Measurements from ENCODE around the gene F12.

DNA sequence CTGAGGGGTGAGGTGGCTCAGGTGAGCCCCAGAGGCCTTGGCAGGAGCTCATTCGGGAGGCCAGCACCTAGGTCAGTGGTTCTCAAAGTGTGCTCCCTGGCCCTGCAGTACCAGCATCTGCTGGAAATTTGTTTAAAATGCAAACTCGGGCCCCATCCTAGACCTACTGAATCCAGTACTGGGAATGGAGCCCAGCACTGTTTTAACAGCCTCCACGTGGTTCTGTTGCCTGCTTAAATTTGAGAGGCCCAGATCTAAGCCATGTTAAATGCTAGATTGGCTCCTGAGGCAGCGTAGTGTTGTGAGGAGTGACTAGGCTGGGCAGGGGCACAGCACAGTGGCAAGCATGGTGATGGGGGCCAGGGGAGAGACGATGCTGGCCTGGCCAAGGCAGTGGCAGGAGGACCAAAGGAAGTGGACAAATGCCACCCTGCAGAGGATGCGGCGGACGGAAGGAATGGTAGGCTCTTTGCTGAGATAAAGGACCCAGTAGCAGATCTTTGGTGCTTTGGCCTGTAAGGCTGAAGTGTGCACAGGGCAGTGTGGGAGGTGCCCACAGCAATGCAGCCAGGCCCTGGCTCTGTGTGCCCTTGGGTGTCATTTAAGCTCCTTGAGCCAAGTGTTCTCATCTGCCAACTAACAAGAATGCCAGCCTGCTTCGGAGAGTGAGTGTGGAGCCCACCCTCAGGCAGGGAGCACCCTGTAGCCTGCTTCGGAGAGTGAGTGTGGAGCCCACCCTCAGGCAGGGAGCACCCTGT, 41.5 kb upstream of the F12 start:
- TF ChIP-seq, protein P1, sequence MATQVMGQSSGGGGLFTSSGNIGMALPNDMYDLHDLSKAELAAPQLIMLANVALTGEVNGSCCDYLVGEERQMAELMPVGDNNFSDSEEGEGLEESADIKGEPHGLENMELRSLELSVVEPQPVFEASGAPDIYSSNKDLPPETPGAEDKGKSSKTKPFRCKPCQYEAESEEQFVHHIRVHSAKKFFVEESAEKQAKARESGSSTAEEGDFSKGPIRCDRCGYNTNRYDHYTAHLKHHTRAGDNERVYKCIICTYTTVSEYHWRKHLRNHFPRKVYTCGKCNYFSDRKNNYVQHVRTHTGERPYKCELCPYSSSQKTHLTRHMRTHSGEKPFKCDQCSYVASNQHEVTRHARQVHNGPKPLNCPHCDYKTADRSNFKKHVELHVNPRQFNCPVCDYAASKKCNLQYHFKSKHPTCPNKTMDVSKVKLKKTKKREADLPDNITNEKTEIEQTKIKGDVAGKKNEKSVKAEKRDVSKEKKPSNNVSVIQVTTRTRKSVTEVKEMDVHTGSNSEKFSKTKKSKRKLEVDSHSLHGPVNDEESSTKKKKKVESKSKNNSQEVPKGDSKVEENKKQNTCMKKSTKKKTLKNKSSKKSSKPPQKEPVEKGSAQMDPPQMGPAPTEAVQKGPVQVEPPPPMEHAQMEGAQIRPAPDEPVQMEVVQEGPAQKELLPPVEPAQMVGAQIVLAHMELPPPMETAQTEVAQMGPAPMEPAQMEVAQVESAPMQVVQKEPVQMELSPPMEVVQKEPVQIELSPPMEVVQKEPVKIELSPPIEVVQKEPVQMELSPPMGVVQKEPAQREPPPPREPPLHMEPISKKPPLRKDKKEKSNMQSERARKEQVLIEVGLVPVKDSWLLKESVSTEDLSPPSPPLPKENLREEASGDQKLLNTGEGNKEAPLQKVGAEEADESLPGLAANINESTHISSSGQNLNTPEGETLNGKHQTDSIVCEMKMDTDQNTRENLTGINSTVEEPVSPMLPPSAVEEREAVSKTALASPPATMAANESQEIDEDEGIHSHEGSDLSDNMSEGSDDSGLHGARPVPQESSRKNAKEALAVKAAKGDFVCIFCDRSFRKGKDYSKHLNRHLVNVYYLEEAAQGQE (IDR thresholded peaks at IDR 0.05; ENCODE audit: insufficient read depth in 1 of 2, low read depth in 2 of 2, low read length in 1 of 2) = no peak
- TF ChIP-seq, protein P2, sequence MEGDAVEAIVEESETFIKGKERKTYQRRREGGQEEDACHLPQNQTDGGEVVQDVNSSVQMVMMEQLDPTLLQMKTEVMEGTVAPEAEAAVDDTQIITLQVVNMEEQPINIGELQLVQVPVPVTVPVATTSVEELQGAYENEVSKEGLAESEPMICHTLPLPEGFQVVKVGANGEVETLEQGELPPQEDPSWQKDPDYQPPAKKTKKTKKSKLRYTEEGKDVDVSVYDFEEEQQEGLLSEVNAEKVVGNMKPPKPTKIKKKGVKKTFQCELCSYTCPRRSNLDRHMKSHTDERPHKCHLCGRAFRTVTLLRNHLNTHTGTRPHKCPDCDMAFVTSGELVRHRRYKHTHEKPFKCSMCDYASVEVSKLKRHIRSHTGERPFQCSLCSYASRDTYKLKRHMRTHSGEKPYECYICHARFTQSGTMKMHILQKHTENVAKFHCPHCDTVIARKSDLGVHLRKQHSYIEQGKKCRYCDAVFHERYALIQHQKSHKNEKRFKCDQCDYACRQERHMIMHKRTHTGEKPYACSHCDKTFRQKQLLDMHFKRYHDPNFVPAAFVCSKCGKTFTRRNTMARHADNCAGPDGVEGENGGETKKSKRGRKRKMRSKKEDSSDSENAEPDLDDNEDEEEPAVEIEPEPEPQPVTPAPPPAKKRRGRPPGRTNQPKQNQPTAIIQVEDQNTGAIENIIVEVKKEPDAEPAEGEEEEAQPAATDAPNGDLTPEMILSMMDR (IDR thresholded peaks at IDR 0.05) = no peak
- no peak for TF ChIP-seq POLR2AphosphoS5 (IDR thresholded peaks at IDR 0.05; ENCODE audit: low read depth, low read length)

Measured in Panc1 (cell line).